HG03039 (cell line): ENCODE data around the gene CSTPP1.
"Not testable (repeated sequence)": the region's sequence is repeated elsewhere in the genome, so short reads cannot be mapped to it uniquely, and the experiment has no call there.

Source experiments
- ATAC-seq: cut with Tn5 transposase; IDR thresholded peaks from one replicate; pipeline ENCODE4 v1.9.1; 2021; ENCODE audit warnings: mild to moderate bottlenecking, moderate library complexity; ENCODE audit not compliant: unreplicated experiment

Gene CSTPP1

GRCh38 chr11:47033439-47033838 is 96.9 kb downstream of the CSTPP1 start:
- ATAC-seq = no peak

DNA sequence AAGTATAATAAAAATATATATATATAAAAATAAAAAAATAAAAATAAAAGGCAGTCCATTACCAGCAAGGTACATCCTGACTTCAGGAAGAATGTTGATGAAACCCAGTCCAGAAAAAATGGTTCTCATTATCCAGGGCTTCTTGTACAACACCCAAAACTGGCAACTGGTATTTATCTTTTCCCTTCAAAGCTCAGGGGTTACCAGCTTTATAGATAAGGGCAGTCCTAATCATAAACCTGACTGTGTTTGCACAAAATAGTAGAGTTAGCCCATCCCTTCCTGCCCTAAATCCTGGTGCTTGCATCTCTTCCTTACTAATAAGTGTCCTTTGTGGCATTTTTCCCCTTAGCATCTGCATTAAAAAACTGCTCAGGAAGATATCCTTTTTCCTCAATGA is 97.5 kb downstream of the CSTPP1 start:
- ATAC-seq = no peak

DNA sequence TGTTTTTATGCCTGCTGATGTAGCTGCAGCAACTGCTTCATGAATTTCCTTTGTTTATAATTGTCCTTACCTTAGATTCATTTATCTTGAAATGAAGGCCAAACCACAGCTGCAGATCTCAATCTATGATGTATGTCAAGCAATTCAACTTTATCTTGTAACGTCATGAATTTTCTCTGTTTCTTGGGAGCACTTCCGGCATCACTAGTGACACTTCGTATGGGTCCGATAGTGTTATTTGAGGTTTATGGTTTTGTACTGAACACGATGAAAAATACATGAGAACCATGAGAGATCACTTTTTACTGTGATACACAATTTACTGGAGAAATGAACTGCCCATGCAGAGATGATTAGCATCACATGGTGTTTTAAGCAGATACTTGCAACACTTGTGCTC is 98.5 kb downstream of the CSTPP1 start:
- ATAC-seq = no peak

DNA sequence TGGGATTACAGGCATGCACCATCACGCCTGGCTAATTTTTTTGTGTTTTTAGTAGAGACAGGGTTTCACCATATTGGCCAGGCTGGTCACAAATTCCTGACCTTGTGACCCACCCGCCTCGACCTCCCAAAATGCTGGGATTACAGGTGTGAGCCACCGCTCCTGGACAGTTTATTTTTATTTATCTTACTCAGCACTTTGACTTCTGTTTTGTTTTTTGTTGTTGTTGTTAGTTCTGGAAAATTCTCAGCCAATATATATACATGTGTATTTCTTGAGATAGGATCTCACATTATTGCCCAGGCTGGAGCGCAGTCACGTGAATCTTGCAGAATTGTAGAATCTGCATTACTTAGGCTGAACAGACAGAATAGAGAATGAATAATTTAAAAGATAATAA is 107.6 kb downstream of the CSTPP1 start:
- no peak for ATAC-seq

GRCh38 chr11:47047972-47048371 is 111.4 kb downstream of the CSTPP1 start:
- no peak for ATAC-seq

- ATAC-seq = no peak
Measured at GRCh38 chr11:47050284-47050683, 113.7 kb downstream of the CSTPP1 start.

DNA sequence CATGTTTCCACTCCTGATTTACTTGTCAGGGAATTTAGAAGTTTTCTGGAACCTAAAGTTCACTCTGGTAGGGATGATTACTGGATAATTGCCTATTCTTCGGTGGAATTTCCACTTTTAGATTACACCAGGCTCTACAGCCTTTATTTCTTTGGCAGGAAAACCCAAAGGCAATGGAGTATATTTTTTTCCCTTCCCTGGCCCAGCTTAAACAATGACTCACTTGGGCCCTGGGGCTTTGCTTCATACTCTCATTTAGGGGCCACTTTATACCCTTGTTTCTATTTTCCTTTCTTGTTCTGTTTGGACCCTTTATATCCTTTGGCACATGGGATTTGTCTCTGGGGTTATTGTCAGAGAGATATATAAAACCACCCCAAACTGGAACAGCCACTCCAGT is 114.7 kb downstream of the CSTPP1 start:
- ATAC-seq = no peak

- ATAC-seq = no peak
Measured at GRCh38 chr11:47052165-47052564, 115.6 kb downstream of the CSTPP1 start.

DNA sequence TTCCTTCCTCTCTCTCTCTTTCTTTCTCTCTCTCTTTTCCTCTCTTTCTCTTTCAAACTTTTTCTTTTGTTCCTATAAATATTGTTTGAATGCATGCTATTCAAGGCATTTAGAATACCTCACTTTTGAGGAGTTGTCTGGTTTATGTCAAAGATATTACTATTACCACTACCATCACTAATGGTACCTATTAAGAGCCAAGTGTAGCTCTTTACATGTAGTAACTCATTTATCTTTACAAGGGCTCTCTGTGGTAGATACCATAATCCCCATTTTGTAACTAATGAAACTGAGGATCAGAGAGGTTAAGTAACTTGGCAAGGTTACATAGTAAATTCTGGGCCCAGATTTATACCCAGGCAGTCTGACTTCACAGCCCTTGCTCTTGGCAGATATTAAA is 116.0 kb downstream of the CSTPP1 start:
- no peak for ATAC-seq

DNA sequence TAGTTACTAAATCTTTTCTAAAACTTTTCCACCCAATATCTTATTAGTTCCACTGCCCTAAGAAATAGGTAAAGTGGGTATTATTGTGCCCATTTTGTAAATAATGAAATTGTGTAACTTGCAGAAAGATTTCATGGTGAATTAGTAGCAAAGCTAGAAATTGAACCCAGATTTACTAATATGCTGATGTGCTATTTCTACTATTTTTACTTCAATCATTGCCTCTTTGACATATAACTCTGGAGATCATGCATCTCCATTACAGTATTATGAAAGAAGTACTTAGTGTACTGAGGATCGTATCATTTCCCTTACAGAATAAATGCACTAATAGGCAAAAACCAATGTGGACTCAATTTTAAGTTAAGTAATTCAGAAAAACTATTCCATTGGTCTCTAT is 119.0 kb downstream of the CSTPP1 start:
- ATAC-seq = no peak

DNA sequence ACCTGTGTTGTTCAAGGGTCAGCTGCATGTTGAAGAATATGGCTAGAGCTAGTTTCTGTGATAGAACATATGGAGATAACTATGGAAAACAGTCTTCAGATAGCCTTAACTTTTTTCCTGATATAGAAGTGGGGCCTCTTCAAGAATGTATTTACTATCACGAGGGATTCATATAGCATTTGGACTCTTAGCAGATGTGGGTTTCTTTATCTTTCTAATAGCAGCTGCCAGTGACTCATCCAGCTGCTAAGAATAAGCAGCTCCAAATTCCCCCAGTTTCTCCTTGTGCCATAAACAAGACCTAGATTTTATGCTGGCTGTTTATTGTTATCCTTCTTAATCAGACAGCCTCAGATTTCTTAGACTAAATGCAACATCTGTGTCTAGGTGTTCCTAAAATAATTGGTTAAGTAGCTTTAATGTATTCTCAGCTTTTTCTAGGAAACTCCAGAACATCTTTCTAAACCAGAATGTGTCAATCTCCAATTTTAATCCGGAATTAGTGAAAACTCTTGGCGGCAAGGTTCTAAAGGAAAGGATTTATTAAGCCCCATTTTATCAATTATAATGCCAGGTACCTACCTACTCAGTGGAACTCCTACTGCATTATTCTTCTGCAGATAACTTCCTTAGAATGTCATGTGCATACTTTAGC is 119.8 kb downstream of the CSTPP1 start:
- no peak for ATAC-seq

GRCh38 chr11:47057365-47057764 is 120.8 kb downstream of the CSTPP1 start:
- no peak for ATAC-seq

- ATAC-seq = no peak
Measured at GRCh38 chr11:47060807-47061206, 124.2 kb downstream of the CSTPP1 start.

- ATAC-seq = no peak
Measured at GRCh38 chr11:47061429-47062178, 125.0 kb downstream of the CSTPP1 start.

DNA sequence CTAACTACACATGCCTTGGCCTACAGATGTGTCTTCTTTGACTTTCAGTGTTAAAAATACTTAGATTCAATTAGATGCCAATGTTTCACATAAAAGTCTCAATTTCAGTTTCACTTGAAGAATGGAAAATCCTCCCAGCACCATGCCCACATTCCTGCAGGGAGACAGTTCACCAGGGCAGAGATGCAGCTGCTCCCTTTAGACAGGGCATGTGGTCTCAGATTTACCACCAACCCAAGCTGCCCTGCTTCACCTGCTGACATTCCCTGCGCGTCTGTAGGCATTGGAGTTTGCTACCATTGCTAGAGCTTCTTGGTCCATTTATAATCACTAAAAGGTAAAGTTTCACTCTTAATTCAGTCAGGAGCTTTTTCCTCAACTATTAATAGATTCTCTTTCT is 126.2 kb downstream of the CSTPP1 start:
- no peak for ATAC-seq

- ATAC-seq = no peak
Measured at GRCh38 chr11:47067401-47067800, 130.8 kb downstream of the CSTPP1 start.

DNA sequence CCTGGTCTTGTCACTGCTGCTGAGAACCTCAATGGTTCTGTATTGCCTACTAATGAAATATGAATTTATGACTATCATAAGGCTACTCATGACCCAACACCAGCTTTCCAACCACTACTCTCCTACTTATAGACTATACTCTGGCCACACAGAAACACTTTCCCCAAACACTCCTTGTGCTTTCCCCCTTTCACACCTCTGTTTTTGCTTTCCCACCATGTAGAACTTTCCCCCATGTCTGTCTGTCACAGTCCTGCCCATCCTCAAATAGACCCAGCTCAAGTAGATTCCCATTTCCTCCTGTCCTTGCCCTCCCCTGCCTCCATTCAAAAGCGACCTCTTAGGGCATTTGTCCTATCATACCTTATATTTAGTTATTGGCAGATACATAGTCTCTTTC is 134.2 kb downstream of the CSTPP1 start:
- no peak for ATAC-seq

- no peak for ATAC-seq
Measured at GRCh38 chr11:47071341-47071740, 134.8 kb downstream of the CSTPP1 start.

GRCh38 chr11:47071791-47072261 is 135.3 kb downstream of the CSTPP1 start:
- ATAC-seq = no peak

GRCh38 chr11:47078751-47079521 is 142.4 kb downstream of the CSTPP1 start:
- ATAC-seq = no peak

DNA sequence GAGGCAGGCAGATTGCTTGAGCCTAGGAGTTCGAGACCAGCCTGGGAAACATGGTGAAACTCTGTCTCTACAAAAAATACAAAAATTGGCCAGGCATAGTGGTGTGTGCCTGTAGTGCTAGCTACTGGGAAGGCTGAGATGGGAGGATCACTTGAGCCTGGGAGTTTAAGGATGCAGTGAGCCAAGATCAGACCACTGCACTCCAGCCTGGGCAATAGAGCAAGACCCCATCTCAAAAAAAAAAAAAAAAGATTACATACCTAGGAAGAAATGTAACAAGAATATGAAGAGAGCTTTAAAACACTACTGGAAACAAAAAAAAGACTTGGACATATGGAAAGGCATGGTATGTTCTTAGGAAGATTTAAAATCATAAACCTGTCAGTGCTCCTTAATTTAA is 144.2 kb downstream of the CSTPP1 start:
- ATAC-seq = not testable (repeated sequence)

DNA sequence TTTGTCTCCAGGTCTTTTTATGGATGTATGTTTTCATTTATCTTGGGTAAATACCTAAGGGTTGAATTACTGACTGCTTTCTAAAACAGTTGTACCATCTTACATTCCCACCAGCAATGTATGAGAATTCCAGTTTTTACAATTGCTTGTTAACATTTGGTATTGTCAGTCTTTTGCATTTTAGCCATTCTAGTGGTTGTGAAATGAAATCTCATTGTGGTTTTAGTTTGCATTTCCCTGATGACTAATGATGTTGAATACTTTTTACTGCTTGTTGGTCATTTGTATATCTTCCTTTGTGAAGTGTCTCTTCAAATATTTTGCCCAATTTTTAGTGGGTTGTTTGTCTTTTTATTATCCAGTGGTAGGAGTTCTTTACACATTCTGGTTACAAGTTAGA is 147.4 kb downstream of the CSTPP1 start:
- no peak for ATAC-seq
